KOPT-K1 (cell line): ENCODE measurements around the gene STX7.

Experiments used
- H3K27ac ChIP-seq: fragments of 200-600 bp; sonication (generic); 2 replicates; pipeline ENCODE4 v1.5.1; 2016; ENCODE audit warnings: antibody characterized with exemption, mild to moderate bottlenecking, low read depth, low read length; ENCODE audit not compliant: poor library complexity, severe bottlenecking
- H3K36me3 ChIP-seq: fragments of 200-600 bp; sonication (generic); 2 replicates; pipeline ENCODE4 v1.5.1; 2017; ENCODE audit warnings: antibody characterized with exemption, mild to moderate bottlenecking, low read length, moderate library complexity; ENCODE audit not compliant: insufficient read depth
- H3K9me3 ChIP-seq: fragments of 200-600 bp; sonication (generic); 2 replicates; pipeline ENCODE4 v1.5.1; 2017; ENCODE audit warnings: antibody characterized with exemption, low read length, mild to moderate bottlenecking; ENCODE audit not compliant: insufficient read depth, poor library complexity, severe bottlenecking

STX7 gene

DNA sequence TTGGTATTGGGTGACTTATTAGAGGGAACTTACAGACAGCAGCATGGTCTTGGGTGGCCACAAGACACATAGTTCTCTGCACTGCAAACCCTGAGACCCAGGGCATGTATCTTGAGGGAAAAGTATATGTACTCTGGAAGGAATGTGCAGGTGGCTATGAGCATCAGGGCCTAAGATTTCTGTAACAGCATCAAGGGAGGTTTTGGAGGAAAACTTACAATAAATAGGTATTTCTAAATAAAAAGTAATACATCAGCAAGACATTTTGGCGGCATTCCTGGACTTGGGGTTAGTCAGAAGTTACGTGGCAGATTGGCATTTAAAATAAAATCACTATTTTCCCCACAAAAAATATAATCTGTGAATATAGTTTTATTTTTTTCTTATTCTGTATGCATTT is 8.0 kb upstream of the STX7 start:
- H3K36me3 ChIP-seq, result no peaks in the 10 kb centered on the region
- no peaks in the 10 kb centered on the region for H3K9me3 ChIP-seq
- no peak overlapping the region for H3K27ac ChIP-seq

DNA sequence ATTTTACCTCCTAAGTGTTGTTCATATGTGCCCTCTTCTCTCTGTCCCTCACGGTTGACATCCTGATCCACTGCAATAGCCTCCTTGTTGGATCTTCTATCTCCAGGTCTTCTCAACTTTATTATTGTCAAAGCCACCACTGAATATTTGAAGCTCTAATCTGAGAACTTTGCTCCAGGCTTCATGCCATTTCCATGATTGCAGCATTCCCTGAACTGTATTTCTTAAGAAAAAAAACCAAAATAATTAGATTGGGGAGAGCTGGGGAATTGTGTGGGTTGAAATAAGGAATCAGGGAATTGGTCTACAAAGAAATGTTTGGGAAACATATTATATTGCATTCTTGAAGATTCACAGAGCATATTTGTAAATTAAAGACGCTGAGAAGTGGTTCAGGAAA is 2.5 kb upstream of the STX7 start:
- Histone ChIP-seq H3K36me3 (no peaks in the 10 kb centered on the region), H3K27ac (no peak overlapping the region), H3K9me3 (no peaks in the 10 kb centered on the region)

DNA sequence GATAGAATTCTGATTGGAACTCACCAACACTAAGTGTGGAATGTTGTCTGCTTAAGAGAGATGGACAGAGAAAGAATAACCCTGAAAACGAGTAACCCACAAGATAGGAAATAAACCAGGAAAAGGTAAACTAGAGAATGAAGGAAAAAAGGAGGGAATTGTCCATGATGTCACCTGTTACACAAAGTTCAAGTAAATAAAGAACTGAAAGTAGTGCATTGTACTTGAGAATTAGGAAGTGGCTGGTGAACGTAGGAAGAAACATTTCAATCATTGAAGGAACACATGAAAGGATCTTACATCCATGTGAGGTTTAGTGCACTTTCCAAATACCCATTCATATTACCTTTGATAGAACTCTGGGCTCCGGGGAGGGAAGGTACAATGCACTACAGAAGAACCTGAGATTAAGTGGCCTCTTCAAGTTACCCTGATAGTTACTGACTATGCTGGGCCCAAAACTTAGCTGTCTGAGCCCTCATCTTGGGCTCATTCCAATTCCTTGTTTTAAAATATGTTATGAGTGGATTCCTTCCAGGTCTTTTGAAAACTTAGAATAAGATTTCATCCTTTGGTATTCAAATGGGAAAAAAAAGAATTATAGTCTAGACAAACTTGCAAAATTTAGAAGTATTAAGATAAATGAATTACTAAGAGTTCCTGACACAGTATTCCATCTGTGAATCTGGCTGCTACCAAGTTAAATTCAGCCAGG is 1.1 kb upstream of the STX7 start:
- Histone ChIP-seq H3K36me3 (no peaks in the 10 kb centered on the region), H3K27ac (no peak overlapping the region)

DNA sequence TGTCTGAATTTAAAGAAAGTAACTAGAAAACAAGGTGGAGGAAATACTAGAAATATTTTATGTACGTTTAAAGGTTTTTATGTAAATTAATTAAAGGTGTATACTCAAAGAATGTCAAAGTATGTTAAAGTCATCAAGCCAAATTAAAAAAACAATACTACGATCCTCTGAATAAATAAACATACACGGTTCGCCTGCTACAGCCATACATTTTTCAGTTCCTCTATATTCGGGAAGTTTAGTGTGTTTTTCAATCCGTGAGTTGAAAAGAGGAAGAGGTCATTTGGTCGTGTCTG is 626 bp downstream of the STX7 start:
- Histone ChIP-seq H3K36me3 (no peaks in the 10 kb centered on the region), H3K9me3 (no peaks in the 10 kb centered on the region), H3K27ac (peak overlapping the region; percentile 37)

More for the DNA sequence above, 1.1 kb upstream of the STX7 start:
- H3K9me3 ChIP-seq, result no peaks in the 10 kb centered on the region

DNA sequence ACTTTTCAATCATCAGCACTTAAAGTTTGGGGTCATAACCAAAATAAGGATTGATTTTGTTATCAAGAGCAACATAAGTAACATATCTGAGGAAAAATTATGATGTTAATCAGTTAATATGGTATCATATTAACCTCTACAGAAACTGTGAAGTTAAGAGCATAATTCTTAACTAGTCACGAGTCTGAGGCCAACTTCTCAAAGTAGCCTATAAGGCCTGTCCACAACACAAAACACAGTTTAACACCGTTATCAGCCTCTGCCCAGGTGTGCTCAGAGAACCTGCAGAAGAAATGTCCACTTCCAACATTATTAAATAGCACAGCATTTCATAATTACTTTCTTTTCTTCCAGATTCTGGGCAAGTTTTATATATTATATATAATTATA is 1.1 kb downstream of the STX7 start:
- no peaks in the 10 kb centered on the region for H3K9me3 ChIP-seq
- H3K36me3 ChIP-seq, result no peaks in the 10 kb centered on the region
- no peak overlapping the region for H3K27ac ChIP-seq

DNA sequence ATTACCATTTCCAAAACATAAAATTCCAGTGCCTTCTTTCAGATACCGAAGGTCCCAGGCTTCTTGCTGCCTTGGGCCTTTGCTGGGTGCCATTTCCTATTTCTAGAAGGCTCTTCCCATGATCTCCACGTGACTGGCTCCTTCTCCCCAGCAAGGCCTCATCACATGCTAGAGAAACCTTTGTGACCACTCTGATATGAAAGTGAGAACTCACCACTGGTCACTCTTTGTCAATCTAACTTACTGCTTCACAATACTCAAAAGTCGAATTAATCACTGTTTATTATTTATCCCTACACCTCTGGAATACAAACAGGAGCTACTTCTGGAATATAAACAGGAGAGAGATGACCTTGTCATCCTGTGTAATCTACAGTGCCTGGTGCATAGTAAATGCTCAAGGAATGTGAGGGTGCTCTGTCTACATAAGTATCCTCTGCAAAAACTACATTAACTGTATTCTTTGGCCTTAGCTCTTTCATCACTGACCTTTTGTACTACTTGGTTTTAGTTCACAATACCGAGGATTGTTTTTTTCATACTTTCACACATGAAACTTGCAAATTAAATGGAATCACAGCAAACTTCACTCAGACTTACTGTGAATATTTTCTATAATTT is 1.6 kb downstream of the STX7 start:
- H3K27ac ChIP-seq, result no peak overlapping the region
- H3K9me3 ChIP-seq, result no peaks in the 10 kb centered on the region
- no peaks in the 10 kb centered on the region for H3K36me3 ChIP-seq

DNA sequence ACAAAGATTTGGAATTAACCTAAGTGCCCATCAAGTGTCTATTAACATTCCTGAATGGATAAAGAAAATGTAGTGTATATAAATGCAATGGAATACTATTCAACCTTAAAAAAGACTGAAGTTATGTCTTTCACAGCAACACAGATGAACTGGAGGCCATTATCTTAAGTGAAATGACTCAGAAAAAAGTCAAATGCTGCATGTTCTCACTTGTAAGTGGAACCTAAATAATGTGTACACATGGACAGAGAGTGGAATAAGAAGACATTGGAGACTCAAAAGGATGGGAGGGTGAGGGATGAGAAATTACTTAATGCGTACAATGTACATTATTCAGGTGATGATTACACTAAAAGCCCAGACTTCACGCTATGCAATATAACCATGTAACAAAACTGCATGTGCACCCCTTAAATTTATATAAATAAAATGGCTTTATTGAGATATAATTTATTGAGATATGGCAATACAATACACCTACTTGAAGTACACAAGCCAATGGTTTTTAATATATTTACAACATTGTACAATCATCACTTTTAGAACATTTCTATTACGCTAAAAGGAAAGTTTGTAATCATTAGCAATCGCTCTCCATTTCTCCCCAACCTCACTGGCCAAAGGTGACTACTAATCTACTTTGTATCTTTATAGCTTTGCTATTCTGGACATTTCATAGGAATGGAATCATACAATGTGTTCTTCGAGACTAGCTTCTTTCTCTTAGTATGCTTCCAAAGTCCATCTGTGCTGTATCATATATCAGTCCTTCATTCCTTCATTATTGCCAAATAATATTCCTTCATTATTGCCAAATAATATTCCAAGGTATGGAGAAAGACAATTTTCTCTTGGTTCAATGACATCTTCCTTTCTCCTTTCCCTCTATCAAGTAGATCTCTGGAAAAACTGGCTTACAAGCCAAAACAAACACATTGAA is 5.8 kb downstream of the STX7 start:
- no peak overlapping the region for H3K27ac ChIP-seq
- H3K9me3 ChIP-seq, result no peaks in the 10 kb centered on the region
- H3K36me3 ChIP-seq, result no peaks in the 10 kb centered on the region

DNA sequence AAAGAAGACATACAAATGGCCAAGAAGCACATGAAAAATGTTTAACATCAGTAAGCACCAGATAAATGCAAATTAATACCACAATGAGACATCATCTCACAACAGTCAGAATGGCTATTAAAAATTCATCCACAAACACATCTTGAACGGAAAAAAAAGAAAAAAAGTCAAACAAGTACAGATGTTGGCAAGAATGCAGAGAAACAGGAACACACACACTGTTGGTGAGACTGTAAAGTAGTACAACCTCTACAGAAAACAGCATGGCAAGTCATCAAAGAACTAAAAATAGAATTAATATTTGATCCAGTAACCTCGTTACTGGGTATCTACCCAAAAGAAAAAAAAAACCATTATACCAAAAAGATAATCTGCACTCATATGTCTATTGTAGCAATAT is 6.5 kb downstream of the STX7 start:
- H3K9me3 ChIP-seq, result no peaks in the 10 kb centered on the region
- no peak overlapping the region for H3K27ac ChIP-seq
- H3K36me3 ChIP-seq, result no peaks in the 10 kb centered on the region

DNA sequence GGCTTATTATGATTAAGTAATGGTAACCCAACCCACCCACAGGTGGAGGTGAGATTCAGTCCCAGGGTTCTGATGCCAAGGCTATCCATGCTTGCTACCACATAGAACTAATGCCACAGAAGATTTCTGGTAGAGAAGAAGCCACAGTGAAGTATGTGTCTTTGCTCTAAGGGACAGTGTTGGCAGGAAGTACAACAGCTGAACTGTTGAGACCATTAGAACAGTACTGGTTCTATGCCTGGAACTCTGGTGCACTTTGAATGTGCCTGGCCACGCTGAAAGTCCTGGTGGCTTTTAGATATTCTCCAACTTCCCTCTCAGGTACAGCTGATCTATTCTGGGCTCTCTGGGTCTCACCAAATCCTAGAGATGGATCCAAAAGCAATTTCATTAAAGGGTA is 7.8 kb downstream of the STX7 start:
- no peak overlapping the region for H3K27ac ChIP-seq
- no peaks in the 10 kb centered on the region for H3K36me3 ChIP-seq
- H3K9me3 ChIP-seq, result no peaks in the 10 kb centered on the region

DNA sequence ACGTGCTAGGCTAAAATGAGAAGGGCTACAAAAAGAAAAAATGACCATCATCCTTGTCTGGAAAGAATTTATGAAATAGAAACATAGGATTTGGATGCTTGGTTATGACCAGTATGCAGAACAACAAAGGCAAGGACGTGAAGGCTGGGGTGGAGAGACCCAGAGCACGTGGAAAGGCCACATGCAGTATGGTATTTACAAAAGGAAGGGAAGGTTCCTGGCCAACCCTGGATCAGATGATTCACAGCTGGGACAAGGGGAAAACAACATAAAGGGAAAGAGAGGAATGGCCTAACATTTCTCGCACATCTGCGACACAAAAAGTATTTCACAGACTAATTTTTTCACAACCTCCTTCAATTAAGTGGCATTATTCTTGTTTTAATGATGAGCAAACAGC is 8.2 kb downstream of the STX7 start:
- no peak overlapping the region for H3K27ac ChIP-seq
- no peaks in the 10 kb centered on the region for H3K9me3 ChIP-seq
- no peaks in the 10 kb centered on the region for H3K36me3 ChIP-seq

DNA sequence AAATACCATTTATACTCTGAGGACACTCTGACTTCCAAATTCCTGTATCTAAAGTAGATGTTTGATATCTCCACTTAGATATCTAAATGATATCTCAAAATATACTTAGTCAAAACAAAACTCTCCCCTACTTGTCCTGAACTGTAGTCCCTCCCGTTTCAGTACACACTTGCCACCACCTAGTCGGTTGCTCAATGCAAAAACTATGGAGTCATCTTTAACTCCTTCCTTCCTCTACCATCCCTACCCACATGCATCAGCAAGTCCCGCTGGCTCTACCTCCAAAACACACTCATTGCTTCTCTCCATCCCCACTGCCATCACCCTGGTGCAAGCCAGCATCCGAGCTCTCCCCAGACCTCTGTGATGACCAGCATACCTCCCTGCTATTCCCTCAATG is 13.2 kb downstream of the STX7 start:
- no peaks in the 10 kb centered on the region for H3K36me3 ChIP-seq
- no peak overlapping the region for H3K27ac ChIP-seq
- no peaks in the 10 kb centered on the region for H3K9me3 ChIP-seq

DNA sequence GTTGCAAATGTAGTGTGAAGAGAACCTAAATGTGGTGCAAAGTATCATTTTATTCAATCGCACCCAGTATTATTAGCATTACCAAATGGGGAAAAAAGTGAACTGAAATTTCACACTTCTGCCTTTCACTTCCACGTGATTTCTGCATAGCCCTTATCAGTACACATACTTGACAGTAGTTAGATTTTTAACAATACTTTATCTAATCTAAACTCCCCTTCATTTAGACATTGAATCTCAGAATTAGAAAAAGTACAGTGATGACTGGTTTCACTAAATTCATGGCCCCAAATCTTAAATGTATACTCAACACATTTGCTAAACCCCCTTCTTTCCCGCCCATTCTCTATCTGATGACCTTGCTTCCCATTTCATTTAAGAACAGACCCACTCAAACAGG is 14.3 kb downstream of the STX7 start:
- no peaks in the 10 kb centered on the region for H3K36me3 ChIP-seq
- no peaks in the 10 kb centered on the region for H3K9me3 ChIP-seq
- no peak overlapping the region for H3K27ac ChIP-seq

DNA sequence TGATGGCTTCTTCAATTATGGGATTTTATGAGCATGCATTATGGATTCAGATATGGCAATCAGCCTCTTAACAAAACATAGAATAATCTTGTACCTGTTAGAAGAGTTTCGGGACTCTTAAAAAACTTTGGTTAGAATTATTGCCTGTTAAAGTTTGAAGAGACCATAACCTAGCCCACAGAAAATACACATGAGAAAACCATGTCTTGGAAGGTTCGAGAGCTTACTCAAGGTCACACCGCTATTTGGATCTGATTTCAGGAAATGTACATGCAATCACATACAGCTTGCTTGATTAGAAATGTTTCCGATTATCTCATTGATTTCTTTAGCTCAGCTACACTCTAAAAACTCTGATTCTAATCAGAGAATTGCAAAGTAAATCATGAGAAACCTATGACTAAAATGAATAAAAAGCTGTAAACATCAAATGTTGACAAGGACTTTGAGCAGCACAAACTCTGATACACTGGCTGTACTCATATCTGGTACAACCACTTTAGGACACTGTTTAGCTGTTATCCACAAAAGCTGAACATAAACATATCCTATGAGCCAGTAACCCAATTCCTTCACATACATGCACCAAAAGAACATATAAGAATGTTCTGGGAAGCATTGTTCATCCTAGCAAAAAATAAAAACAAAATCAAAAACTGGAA is 16.3 kb downstream of the STX7 start:
- Histone ChIP-seq H3K27ac (no peak overlapping the region), H3K36me3 (no peaks in the 10 kb centered on the region), H3K9me3 (no peaks in the 10 kb centered on the region)

DNA sequence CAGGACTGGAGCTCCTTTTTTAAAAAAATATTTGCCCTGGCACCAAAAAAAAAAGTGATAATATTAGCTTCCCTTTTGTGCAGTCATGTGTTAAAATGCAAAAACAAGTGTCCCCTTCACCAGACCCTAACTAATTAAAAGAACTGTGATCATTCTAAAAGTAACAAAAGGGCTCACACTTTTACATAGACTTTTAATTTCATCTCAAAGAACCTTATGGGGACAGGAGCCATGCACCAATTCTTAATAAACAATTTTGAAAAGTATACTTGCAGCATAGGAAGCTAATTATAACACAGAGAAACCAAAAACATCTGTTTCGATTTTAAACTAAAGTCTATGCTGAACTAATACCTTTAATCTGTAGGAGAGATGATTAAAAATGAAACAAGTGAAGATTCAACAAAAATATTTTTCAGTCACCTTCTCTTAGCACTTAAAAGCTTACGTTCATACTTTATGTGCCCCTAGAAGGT is 17.3 kb downstream of the STX7 start:
- H3K36me3 ChIP-seq, result no peaks in the 10 kb centered on the region
- no peak overlapping the region for H3K27ac ChIP-seq

DNA sequence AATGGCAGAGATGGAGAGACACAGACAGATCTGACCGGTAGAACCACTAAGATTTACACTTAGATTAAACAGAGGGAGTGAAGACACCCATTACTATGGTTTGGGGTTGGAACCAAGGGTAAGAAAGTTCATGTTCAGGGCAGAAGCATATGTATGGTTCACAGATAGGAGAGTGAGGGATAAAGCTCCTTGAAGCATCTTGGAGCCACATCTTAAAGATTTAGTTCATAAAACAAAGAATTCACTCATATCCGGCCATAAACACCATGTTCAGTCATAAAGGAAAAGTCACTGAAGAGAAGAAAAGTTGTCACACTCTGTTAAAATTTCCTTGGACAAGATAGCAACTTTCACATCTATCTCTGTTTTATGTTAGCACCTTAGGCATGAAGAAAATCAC is 18.0 kb downstream of the STX7 start:
- Histone ChIP-seq H3K27ac (no peak overlapping the region), H3K36me3 (no peaks in the 10 kb centered on the region)

More for the DNA sequence above, 17.3 kb downstream of the STX7 start:
- no peaks in the 10 kb centered on the region for H3K9me3 ChIP-seq

More for the DNA sequence above, 18.0 kb downstream of the STX7 start:
- H3K9me3 ChIP-seq, result no peaks in the 10 kb centered on the region
